HG02840 (cell line): ENCODE data around the gene ARTN.

Experiments used
- ATAC-seq: cut with Tn5 transposase; IDR thresholded peaks from one replicate; pipeline ENCODE4 v1.9.1; 2021; ENCODE audit warnings: mild to moderate bottlenecking, moderate library complexity, moderate number of reproducible peaks; ENCODE audit not compliant: unreplicated experiment, low FRiP score

ARTN gene

DNA sequence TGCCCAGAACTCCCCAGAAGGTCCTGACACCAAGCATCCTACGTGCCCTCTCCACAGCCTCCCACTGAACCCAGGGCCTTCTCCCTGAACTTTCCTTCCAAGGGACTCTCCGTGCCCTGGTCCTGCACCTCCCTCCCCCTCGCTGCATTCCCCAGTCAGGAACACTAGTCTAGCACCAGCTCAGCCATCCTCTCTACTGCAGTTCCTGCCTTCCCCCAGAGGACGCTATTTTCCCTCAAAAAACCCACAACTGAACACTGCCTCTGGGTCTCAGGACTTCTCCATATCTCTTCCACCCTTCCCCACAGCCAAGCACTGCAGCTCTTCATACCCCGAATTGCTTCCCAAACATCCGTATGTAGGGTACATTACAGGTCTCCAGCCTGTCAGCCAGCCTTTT, 12.6 kb upstream of the ARTN start:
- no peak for ATAC-seq

- ATAC-seq: no peak
Observed at GRCh38 chr1:43924516-43924915, 9.1 kb upstream of the ARTN start.

DNA sequence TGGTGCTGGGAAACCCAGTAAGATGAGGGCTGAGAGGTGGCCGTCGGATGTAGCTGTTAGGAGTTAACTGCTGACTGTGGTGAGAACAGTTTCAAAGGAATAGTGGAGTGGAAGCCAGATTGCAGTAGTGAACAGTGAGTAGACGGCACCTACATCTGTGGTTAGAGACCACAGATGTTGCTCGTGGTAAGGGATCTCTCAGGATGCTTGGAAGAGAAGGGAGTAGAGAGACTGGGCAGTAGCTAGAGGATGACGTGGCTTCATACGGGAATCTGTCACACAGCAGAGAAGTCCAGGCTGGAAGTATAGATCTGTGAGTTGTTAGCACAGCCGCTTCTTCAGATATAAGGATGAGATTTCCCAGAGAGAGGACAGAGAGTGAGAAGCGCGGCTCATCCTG, 7.8 kb upstream of the ARTN start:
- no peak for ATAC-seq

GRCh38 chr1:43930168-43930948, 3.2 kb upstream of the ARTN start:
- ATAC-seq: no peak

DNA sequence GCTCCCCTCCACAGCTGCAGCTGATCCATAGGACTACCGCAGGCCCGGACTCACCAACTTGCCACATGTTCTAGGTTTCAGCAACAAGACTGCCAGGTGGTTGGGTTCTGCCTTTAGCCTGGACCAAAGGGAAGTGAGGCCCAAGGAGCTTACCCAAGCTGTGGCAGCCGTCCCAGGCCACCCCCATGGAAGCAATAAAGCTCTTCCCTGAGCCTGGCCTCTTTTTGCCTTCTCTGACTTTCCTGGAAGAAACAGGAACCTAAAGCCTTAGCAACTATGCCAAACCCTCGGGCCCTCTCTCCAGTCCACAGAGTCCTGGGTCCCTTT, 2.7 kb upstream of the ARTN start:
- no peak for ATAC-seq

GRCh38 chr1:43931711-43932660, 1.6 kb upstream of the ARTN start:
- ATAC-seq: no peak

GRCh38 chr1:43932786-43933385, 715 bp upstream of the ARTN start:
- ATAC-seq: no peak

DNA sequence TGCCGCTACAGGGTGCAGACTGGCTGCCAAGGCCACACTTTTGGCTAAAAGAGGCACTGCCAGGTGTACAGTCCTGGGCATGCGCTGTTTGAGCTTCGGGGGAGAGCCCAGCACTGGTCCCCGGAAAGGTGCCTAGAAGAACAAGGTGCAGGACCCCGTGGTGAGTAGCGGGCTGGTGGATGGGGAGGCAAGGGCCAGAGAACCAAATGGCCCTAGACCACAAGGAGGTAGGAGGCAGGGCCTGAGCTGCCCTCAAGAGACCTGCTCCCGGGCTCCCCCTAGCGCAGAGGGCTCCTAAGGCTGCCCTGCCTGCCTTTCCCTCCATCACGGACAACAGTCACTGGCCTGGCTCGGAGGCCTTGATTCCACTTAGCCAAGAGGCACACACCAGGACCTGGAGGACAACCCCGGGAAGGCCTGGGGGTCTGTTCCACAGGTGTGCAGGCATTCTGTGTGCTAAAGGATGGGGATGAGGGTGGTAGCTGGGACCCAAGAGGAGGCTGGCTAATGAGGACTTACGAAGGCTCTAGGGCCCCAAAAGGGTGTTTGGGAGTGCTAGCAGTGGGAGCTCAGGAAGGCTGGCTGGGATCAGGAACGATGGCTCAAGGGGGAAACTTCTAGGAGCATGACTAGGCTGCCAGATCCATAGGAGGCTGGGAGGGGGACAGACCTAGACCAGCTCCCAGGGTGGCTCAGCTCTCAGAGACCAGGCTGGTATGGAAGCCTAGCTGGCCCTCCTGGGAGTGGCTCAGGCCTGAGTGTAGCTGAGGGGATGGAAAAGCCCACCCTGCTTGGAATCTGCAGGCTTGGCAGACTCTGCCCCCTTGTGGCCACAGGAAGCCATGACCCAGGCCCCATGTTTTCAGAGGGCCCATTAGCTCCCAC, 742 bp downstream of the ARTN start:
- no peak for ATAC-seq

GRCh38 chr1:43934986-43935324, 1.4 kb downstream of the ARTN start:
- ATAC-seq: no peak

DNA sequence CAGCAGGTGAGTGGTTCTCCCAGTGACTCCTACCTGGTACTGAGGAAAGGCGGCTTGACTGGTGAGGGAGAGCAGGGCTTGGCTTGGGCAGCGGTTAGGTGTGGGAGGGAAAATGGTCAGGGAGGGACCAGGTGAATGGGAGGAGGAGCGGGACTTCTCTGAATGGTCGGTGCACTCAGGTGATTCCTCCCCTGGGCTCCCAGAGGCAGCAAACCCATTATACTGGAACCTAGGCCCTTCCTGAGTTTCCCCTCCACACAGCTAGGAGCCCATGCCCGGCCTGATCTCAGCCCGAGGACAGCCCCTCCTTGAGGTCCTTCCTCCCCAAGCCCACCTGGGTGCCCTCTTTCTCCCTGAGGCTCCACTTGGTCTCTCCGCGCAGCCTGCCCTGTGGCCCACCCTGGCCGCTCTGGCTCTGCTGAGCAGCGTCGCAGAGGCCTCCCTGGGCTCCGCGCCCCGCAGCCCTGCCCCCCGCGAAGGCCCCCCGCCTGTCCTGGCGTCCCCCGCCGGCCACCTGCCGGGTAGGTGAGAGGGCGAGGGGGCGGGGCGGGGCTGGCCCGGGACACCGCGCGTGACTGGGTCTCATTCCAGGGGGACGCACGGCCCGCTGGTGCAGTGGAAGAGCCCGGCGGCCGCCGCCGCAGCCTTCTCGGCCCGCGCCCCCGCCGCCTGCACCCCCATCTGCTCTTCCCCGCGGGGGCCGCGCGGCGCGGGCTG, 2.3 kb downstream of the ARTN start:
- no peak for ATAC-seq

DNA sequence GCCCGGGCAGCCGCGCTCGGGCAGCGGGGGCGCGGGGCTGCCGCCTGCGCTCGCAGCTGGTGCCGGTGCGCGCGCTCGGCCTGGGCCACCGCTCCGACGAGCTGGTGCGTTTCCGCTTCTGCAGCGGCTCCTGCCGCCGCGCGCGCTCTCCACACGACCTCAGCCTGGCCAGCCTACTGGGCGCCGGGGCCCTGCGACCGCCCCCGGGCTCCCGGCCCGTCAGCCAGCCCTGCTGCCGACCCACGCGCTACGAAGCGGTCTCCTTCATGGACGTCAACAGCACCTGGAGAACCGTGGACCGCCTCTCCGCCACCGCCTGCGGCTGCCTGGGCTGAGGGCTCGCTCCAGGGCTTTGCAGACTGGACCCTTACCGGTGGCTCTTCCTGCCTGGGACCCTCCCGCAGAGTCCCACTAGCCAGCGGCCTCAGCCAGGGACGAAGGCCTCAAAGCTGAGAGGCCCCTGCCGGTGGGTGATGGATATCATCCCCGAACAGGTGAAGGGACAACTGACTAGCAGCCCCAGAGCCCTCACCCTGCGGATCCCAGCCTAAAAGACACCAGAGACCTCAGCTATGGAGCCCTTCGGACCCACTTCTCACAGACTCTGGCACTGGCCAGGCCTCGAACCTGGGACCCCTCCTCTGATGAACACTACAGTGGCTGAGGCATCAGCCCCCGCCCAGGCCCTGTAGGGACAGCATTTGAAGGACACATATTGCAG, 3.0 kb downstream of the ARTN start:
- ATAC-seq: no peak

DNA sequence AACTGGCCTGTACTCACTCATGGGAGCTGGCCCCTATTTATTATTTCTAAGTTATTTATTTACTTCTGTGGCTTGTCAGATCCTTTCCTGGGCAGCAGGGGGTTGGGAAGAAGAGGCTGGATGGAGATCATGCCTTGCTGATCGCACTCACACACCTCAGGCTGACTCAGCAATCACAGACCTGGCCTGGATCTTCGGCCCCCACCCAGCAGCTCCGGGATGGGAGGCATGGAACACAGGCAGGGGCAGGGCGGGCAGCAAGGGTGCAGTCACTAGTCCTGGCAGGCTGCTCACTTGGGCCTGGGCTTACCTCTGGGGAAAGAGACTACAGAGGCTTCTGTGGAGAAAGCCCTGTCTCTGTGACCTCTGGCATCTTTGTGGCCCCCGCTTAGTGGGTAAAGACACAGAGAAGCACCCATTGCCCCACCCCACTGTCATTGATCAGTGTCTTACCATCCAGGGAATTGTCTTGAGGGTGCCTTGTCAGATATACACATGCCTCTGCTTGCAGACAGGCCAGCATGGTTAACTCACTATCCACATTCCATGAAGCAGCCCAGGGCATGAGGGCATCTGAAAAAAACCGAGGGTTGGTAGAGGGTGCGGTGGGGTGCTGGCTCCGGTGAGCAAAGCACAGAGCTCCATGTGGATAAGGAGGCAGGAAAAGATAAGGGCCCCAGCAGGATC, 3.7 kb downstream of the ARTN start:
- ATAC-seq: no peak

DNA sequence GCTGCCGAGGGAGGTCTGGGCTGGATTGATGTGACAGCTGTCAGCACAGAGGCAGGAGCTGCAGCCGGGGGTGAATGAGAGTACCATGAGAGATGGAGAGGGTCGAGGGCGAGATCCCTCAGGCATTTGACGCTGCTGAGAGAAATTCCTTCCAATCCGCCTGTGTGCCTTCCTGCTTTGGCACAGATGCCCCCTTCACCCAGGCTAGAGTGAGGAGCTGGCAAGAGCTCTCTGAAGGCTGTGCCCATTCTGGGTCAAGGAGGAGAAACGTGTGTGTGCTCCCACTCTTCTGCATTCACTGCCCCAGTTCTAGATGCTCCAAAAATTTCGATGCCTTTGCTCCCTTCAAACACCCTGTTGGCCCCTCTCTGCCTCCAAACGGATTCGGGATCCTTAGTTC, 4.8 kb downstream of the ARTN start:
- ATAC-seq: no peak

DNA sequence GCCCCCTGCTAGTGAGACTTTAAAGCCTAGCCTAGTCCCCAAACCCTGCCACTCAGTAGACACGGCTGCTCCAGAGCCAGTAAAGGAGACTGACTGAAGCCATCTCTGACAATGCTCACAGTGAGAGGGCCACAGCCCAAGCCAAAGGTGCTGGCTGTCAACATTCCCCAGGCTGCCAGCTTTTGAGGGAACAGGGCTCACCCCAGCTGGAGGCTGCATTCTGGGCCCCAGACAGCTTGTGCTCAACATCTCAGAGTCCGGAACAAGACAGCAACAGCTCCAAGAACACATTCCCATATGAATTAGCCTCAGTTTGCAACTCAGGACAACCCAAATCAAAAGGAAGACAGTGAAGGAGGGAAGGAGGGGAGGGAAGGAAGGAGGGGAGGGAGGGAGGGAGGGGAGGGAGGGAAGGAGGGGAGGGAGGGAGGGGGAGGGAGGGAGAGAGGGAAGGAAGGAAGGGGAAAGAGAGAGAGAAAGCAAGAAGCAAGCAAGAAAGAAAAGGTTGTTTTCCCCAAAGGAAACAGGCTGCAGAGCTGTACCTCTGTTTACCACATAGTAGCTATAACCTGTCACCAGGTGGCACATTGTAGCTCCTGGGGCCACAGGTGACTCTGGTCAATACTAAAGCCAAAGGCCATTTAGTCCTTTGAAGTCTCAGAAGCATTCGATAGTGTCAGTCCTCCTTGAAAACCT, 5.4 kb downstream of the ARTN start:
- ATAC-seq: no peak

- no peak for ATAC-seq
Observed at GRCh38 chr1:43942411-43942810, 8.8 kb downstream of the ARTN start.

DNA sequence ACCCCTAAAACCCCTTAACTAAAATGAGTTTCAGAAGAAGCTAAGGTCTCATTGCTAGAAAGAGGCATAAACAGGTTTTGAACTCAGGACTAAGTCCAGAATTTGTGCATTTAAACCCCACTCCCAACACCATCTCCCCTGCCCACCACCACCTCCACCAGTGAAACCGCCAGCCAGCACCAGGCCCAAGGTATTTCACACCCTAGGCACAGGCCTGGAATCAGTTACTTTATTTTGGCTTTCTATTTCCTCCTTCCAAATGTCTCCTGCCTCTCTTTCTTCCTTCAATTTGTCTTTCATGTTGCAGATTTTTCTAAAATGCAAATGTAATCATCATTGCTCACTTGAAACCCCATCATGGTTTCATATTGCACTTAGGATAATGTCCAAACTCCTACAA, 11.3 kb downstream of the ARTN start:
- no peak for ATAC-seq

DNA sequence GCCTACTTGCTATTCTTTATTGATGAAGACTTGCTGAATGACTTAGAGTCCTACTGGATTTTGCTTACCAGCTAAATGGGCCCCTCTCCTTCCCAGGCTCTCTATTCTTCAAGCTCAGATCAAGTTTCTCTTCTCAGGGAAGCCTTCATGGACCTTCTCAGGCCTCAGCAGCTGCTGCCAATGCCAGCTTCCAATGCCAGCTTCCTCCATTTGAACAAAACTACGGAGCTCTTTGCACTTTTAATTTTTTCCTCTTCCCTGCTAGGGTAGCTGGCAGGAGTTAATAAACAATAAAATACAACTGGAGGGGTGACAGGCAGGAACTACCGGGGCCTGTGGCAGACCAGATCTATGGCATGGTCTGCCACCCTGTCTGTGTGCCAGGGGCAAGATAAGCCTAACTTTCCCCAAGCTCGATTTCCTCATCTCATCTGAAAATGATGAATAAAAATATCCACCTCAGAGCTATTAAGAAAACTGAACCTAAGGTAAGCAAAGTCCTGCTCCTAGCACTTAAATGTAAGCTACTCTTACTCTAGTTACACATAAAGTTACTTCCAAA, 12.2 kb downstream of the ARTN start:
- no peak for ATAC-seq
